Heart left ventricle (tissue), 16 donors: ENCODE data around the gene MCU. TPM values are rescaled to one million over a fixed set of nuclear protein-coding genes. Genes with fewer than 3 reads are reported as not detected.

Experiments
- ATAC-seq, 4 donors: fragments of 200-7000 bp; cut with Tn5 transposase; one replicate each; pipeline ENCODE4 v1.9.1; 2020 to 2022; ENCODE audit warnings: moderate library complexity in 4 of 4, mild to moderate bottlenecking in 3 of 4, moderate number of reproducible peaks in 1 of 4
- DNase-seq, 5 donors: peaks; one replicate each; pipeline ENCODE4 v3.0.0-alpha.2; 2020
- H3K27ac ChIP-seq, 12 donors: fragments of 200-600 bp; sonication (generic) in 4 of 12; one replicate each; pipeline versions ENCODE4 v1.5.0 to v1.8.0; 2016 to 2022; ENCODE audit warnings: mild to moderate bottlenecking in 2 of 12
- H3K27me3 ChIP-seq, 9 donors: fragments of 200-600 bp; sonication (generic) in 2 of 9; one replicate each; pipeline versions ENCODE4 v1.5.1 to v1.8.0; 2016 to 2022; ENCODE audit warnings: mild to moderate bottlenecking in 3 of 9
- H3K36me3 ChIP-seq, 9 donors: fragments of 200-600 bp; sonication (generic) in 2 of 9; one replicate each; pipeline versions ENCODE4 v1.5.0 to v1.8.0; 2018 to 2022; ENCODE audit warnings: mild to moderate bottlenecking in 2 of 9
- H3K4me1 ChIP-seq, 12 donors: fragments of 200-600 bp; sonication (generic) in 4 of 12; one replicate each; pipeline versions ENCODE4 v1.5.0 to v1.8.0; 2016 to 2022; ENCODE audit warnings: mild to moderate bottlenecking in 3 of 12
- H3K4me3 ChIP-seq, 12 donors: fragments of 200-600 bp; sonication (generic) in 4 of 12; one replicate each; pipeline versions ENCODE4 v1.5.0 to v1.8.0; 2017 to 2022; ENCODE audit warnings: mild to moderate bottlenecking in 9 of 12, moderate library complexity in 4 of 12
- H3K9me3 ChIP-seq, 12 donors: fragments of 200-600 bp; sonication (generic) in 4 of 12; one replicate each; pipeline versions ENCODE4 v1.5.0 to v1.8.0; 2016 to 2022; ENCODE audit warnings: mild to moderate bottlenecking in 1 of 12
- CTCF ChIP-seq, 12 donors: fragments of 200-600 bp; sonication (generic) in 4 of 12; IDR thresholded peaks; one replicate each; pipeline versions ENCODE4 v1.5.0 to v1.8.0; 2018 to 2022; ENCODE audit warnings: antibody characterized with exemption in 12 of 12, mild to moderate bottlenecking in 5 of 12
- POLR2A ChIP-seq, 2 donors: fragments of 450-650 bp; IDR thresholded peaks; one replicate each; pipeline ENCODE4 v1.6.1; 2017; ENCODE audit warnings: antibody characterized with exemption in 2 of 2, mild to moderate bottlenecking in 2 of 2, moderate library complexity in 2 of 2
- WGBS, 4 donors: extraction: QIAGEN DNeasy Blood & Tissue Kit in 2 of 4; methylation state at CpG; one replicate each; pipeline versions ENCODE4 v1.1.5 to v1.1.7; 2013 to 2018; 5-methylcytosine and 5-hydroxymethylcytosine counted together
- intact Hi-C, 10 donors: fragments of 100-400 bp; cut with DNase I; formaldehyde crosslinking; loops; one replicate each; pipeline versions ENCODE4 v1.11.1 to v1.14.2; 2022
- polyA plus RNA-seq, 2 donors: library from polyadenylated mRNA; stranded (reverse); fragments of 200-250 nt; gene quantifications; one replicate each; pipeline ENCODE4 v1.2.3, GENCODE V29; 2013
- total RNA-seq, 9 donors: library from RNA; depleted of rRNA in 2 of 9; stranded (reverse); fragments of >200 nt in 2 of 9; fragmentation: NEBNext Ultra II Directional in 3 of 9; extraction: Animal tissue kit (Norgen Biotek cat#: 25700) in 3 of 9; gene quantifications; one replicate each; pipeline versions ENCODE4 v1.1.0 to v1.2.4, GENCODE V29; 2016 to 2023
- donor health status: ischemic (EF 13 %, LVEDD 7.1; RV severe dilation, severe dysfunction).
- donor health status: healthy with polysubstance abuse.
- donor health status: DM: no; HTN: yes; CAD: no.
- donor health status: DM: no; HTN: no; CAD: no.
- donor health status: ischemic (EF 25% LVEDD 6.9; RV normal size, moderate dysfunction).
- donor health status: ischemic (EF 25% LVEDD 5.7; RV mildly dilated, moderate dysfunction).
- donor health status: healthy.
- donor health status: DM: yes; HTN: yes; CAD: no.
- donor health status: ischemic (EF 35%, LVEDD 5.7; RV mildly dilated, moderate dysfunction).
- donor health status: nonischemic (EF 11% LVEDD 7.7; RV severe dilation, severe dysfunction).
- donor health status: DM: yes; HTN: yes; CAD: no.
- donor health status: PGD.
- donor health status: ischemic (EF 29% LVEDD 5.4; RV normal size, mild dysfunction).
- donor health status: nonischemic (EF 23%, LVEDD 6.1; RV moderate dilation, normal function).

The MCU gene
- total and polyA plus RNA-seq, 11 donors: 11.4 to 16.9 (median 13.6) TPM

GRCh38 chr10:72744566-72744965 lies 52.6 kb downstream of the MCU start:
- peaks cover 0 to 60% (median 12%) of the 10 kb centered on the region in 12 donors for H3K4me1 ChIP-seq
- no peak for ATAC-seq
- 71 to 86% (median 81%) methylated on average over 3 of the region's 3 CpGs for WGBS, 4 donors

DNA sequence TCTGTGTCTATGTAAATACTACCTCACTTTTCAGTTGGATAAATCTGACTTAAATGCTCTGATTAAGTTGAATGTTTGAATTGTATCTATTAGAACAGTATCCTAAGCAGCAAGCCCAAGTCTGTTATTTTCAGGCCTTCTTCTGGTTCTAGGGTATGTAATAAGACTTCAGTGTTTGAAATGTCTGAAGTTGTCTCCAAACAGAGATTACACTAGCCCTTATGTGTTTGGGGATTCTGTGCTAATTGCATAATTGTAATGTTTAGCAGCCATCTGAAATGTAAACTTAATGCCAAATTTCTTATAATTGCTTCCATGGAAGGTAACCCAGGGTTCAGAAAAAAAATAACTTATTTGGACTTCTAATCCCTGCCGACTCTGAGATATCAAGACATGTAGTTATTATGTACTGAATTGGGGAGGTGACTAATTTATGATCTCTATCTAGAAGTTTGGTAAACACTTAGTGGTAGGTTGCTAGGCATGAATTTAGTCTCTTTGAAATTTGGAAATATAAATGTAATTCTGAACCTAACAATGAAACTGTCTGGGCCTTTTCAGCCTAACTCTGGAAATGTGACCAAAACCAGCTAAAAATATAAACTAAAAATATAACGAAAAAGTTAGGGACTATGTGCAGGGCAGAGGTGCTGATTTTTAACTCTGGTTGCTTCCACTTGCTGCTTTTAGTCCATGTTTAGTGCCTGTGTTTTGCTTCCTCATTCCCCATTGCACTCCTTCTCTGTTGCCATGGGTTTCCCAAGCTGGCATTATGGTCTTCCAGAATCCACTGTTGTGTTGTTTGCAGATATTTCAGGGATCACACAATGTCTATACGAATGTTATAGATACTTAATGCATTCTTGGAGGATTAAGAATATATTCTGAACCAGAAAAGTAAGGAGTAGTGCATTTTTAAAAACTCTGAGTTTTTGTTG lies 54.8 kb downstream of the MCU start:
- Histone ChIP-seq H3K27ac (no peak overlapping the region), H3K27me3 (no peaks in the 10 kb centered on the region), H3K4me1 (peaks cover 0 to 41% (median 6%) of the 10 kb centered on the region in 12 donors), H3K36me3 (no peaks in the 10 kb centered on the region), H3K4me3 (no peak overlapping the region), H3K9me3 (no peaks in the 10 kb centered on the region)
- intact Hi-C loops: no loop called here
- no peak for TF ChIP-seq CTCF (IDR thresholded peaks at IDR 0.05)
- TF ChIP-seq POLR2A (IDR thresholded peaks at IDR 0.05): no peak
- DNase-seq (no peak), ATAC-seq (no peak)
- 62 to 71% (median 67%) methylated on average over 3 of the region's 3 CpGs for WGBS, 4 donors

More at GRCh38 chr10:72744566-72744965, 52.6 kb downstream of the MCU start:
- H3K36me3 ChIP-seq: no peaks in the 10 kb centered on the region
- no peaks in the 10 kb centered on the region for H3K9me3 ChIP-seq
- TF ChIP-seq POLR2A (IDR thresholded peaks at IDR 0.05): no peak
- TF ChIP-seq CTCF (IDR thresholded peaks at IDR 0.05): no peak
- DNase-seq: no peak
- no peaks in the 10 kb centered on the region for H3K27me3 ChIP-seq
- H3K4me3 ChIP-seq: no peak overlapping the region
- peak overlapping the region in 1 of 12 donors; percentile 5 for H3K27ac ChIP-seq
- intact Hi-C loops: no loop called here

DNA sequence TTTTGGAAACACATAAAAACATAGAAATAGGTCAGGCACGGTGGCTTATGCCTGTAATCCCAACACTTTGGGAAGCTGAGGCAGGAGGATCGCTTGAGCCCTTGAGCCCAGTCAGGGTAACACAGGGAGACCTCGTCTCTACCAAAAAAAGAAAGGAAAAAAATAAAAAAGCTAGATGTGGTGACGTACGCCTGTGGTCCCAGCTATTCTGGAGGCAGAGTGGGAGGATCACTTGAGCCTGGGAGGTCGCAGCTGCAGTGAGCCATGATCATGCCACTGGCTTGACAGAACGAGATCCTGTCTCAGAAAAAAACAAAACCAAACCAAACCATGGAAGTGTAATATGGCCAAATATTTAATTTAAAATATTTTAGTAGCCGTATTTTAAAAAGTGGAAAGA lies 55.6 kb downstream of the MCU start:
- H3K4me3 ChIP-seq: no peak overlapping the region
- ATAC-seq: no peak
- H3K4me1 ChIP-seq: peaks cover 0 to 37% (median 6%) of the 10 kb centered on the region in 12 donors
- H3K9me3 ChIP-seq: no peaks in the 10 kb centered on the region
- no peak for DNase-seq
- H3K36me3 ChIP-seq: no peaks in the 10 kb centered on the region
- intact Hi-C loops: no loop called here
- H3K27ac ChIP-seq: no peak overlapping the region
- 93 to 98% (median 97%) methylated on average over 8 of the region's 8 CpGs for WGBS, 4 donors
- no peaks in the 10 kb centered on the region for H3K27me3 ChIP-seq
- no peak for TF ChIP-seq CTCF (IDR thresholded peaks at IDR 0.05)
- TF ChIP-seq POLR2A (IDR thresholded peaks at IDR 0.05): no peak

DNA sequence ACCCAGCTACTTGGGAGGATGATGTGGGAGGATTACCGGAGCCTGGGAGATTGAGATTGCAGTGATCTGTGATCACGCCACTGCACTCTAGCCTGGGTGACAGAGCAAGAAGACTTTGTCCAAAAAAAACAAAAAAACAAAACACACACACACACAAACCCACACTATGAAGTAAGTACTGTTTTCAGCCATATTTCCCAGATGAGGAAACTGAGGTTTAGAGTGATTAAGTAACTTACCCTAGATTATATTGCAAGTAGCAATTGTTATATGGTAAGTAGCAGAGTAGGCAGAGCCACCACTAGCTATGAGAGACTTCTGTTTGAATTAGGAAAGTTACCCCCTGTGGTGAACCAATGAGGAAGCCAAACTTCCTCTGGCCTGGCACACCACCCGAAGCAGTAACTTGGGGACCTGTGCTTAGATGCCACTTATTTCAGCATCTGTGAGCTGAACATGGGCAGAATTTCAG lies 61.9 kb downstream of the MCU start:
- no peak overlapping the region for H3K27ac ChIP-seq
- DNase-seq: no peak
- no peak for TF ChIP-seq POLR2A (IDR thresholded peaks at IDR 0.05)
- no peak for TF ChIP-seq CTCF (IDR thresholded peaks at IDR 0.05)

More for the DNA sequence above, 61.9 kb downstream of the MCU start:
- ATAC-seq: peak in 1 of 4 donors; percentile 46
- H3K9me3 ChIP-seq: no peaks in the 10 kb centered on the region
- 78 to 91% (median 86%) methylated on average over 3 of the region's 3 CpGs for WGBS, 4 donors
- no peaks in the 10 kb centered on the region for H3K36me3 ChIP-seq
- no peaks in the 10 kb centered on the region for H3K27me3 ChIP-seq
- intact Hi-C loops: no loop called here
- H3K4me3 ChIP-seq: no peak overlapping the region
- peaks cover 0 to 14% (median 6%) of the 10 kb centered on the region in 12 donors for H3K4me1 ChIP-seq
